Naive B cell (primary cell): ENCODE measurements around the gene OLFM1. TPM values are rescaled to one million over a fixed set of nuclear protein-coding genes. Genes with fewer than 3 reads are reported as not detected.

ENCODE experiments used
- ATAC-seq, 2 donors: fragments of 150-1000 bp; cut with Tn5 transposase; 2 replicates each; pipeline ENCODE4 v1.10.0; 2021; ENCODE audit warnings: low read depth in 2 of 2, mild to moderate bottlenecking in 2 of 2, moderate library complexity in 2 of 2
- DNase-seq: peaks from one replicate; pipeline ENCODE4 v3.0.0; 2022
- H3K27ac Mint-ChIP-seq, 6 donors: one replicate each; pipeline ENCODE4 v1.8.0; 2020 to 2022; ENCODE audit warnings: mild to moderate bottlenecking in 6 of 6, mixed read lengths in 6 of 6, moderate library complexity in 5 of 6, inconsistent platforms in 2 of 6
- H3K27me3 Mint-ChIP-seq, 3 donors: one replicate each; pipeline ENCODE4 v1.8.0; 2021 to 2022; ENCODE audit warnings: mixed read lengths in 3 of 3, mild to moderate bottlenecking in 1 of 3
- H3K36me3 Mint-ChIP-seq, 2 donors: one replicate each; pipeline ENCODE4 v1.8.0; 2020 to 2022; ENCODE audit warnings: mixed read lengths in 2 of 2, inconsistent platforms in 1 of 2, mild to moderate bottlenecking in 1 of 2
- H3K4me1 Mint-ChIP-seq, 3 donors: one replicate each; pipeline ENCODE4 v1.8.0; 2020 to 2022; ENCODE audit warnings: mixed read lengths in 3 of 3, inconsistent platforms in 1 of 3, mild to moderate bottlenecking in 1 of 3, moderate library complexity in 1 of 3
- H3K4me3 Mint-ChIP-seq, 8 donors: one replicate each; pipeline ENCODE4 v1.8.0; 2020 to 2022; ENCODE audit warnings: mild to moderate bottlenecking in 8 of 8, mixed read lengths in 8 of 8, moderate library complexity in 8 of 8, inconsistent platforms in 2 of 8
- H3K9me3 Mint-ChIP-seq, 7 donors: one replicate each; pipeline ENCODE4 v1.8.0; 2020 to 2022; ENCODE audit warnings: mixed read lengths in 7 of 7, mild to moderate bottlenecking in 5 of 7, inconsistent platforms in 2 of 7, moderate library complexity in 1 of 7
- polyA plus RNA-seq, 6 donors: library from polyadenylated mRNA; unstranded; fragments of 300-500 nt; fragmentation: Illumina TruSeq; gene quantifications; one replicate each; pipeline ENCODE4 v1.2.3, GENCODE V29; 2021; ENCODE audit warnings: low read depth in 6 of 6

OLFM1 gene
- polyA plus RNA-seq, 6 donors from 2014 or later: not detected

DNA sequence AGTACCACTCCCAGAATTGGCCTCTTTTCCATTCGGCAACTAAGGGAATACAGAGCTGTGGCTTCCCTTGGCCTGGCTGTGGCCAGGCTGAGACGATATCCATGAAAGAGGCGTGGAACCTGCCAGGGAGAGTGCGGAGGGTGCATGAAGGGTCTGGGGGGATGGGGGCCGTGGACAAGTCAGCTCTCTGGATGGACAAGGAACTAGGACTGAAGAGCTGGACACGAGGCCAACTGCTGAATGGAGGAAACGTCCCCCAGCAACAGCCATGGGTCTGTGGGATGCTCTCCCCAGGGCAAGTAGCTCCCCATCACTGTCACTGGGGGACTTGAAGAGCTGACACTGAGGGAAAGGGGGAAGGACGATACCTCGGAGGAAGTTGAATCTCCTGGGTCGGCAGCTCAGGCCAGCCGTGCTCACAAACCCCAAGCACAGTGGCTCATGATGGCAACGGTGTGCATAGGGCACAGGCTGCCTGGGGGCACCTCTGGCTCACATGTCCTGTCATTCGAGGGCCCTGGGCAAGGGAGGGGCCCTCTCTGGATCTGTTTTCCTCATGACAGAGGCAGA, 4.1 kb upstream of the OLFM1 start:
- peaks cover 43 to 54% (median 44%) of the 10 kb centered on the region in 3 donors for H3K27me3 Mint-ChIP-seq
- H3K4me3 Mint-ChIP-seq: no peak overlapping the region
- ATAC-seq: no peak
- DNase-seq: no peak
- H3K36me3 Mint-ChIP-seq: no peaks in the 10 kb centered on the region
- H3K9me3 Mint-ChIP-seq: peaks cover 0 to 4% (median 0%) of the 10 kb centered on the region in 7 donors
- no peak overlapping the region for H3K27ac Mint-ChIP-seq
- peaks cover 0 to 9% (median 7%) of the 10 kb centered on the region in 3 donors for H3K4me1 Mint-ChIP-seq

DNA sequence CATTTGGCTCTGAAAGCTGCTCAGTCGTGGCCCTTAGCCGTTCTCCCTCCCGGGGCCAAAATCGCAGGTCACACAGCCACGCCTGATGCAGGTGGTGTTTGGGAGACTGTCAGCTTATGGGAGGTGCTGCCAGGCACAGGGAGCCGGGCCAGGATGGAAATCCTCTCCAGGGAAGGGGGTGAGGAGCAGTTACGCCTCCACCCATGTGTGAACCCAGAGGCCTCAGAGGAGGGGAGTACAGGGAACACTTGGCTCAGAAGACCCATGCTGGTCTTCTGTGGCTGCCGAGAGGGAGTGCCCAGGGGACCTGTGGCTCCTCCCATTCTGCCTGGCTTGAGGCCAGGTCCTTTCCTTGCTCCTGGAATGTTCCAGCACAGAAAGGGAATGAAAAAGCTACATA, 3.6 kb upstream of the OLFM1 start:
- no peak for DNase-seq
- Mint-ChIP-seq H3K4me3 (no peak overlapping the region), H3K27me3 (peaks cover 38 to 51% (median 39%) of the 10 kb centered on the region in 3 donors), H3K4me1 (peaks cover 0 to 9% (median 7%) of the 10 kb centered on the region in 3 donors), H3K9me3 (peaks cover 0 to 4% (median 0%) of the 10 kb centered on the region in 7 donors), H3K27ac (no peak overlapping the region), H3K36me3 (no peaks in the 10 kb centered on the region)
- ATAC-seq: no peak

- Mint-ChIP-seq H3K9me3 (peaks cover 0 to 4% (median 0%) of the 10 kb centered on the region in 7 donors), H3K4me1 (peaks cover 0 to 9% (median 7%) of the 10 kb centered on the region in 3 donors), H3K27me3 (peaks cover 38 to 51% (median 39%) of the 10 kb centered on the region in 3 donors), H3K36me3 (no peaks in the 10 kb centered on the region), H3K4me3 (no peak overlapping the region), H3K27ac (peak overlapping the region in 1 of 6 donors; percentile 9)
- DNase-seq: no peak
- no peak for ATAC-seq
These were observed 3.2 kb upstream of the OLFM1 start for GRCh38 chr9:135084262-135084661.

GRCh38 chr9:135084881-135085760, 2.3 kb upstream of the OLFM1 start:
- ATAC-seq (no peak), DNase-seq (no peak)
- no peak overlapping the region for H3K27ac Mint-ChIP-seq
- no peak overlapping the region for H3K4me3 Mint-ChIP-seq
- no peaks in the 10 kb centered on the region for H3K36me3 Mint-ChIP-seq
- peaks cover 0 to 4% (median 0%) of the 10 kb centered on the region in 7 donors for H3K9me3 Mint-ChIP-seq
- H3K4me1 Mint-ChIP-seq: peaks cover 0 to 9% (median 7%) of the 10 kb centered on the region in 3 donors
- H3K27me3 Mint-ChIP-seq: peaks cover 44 to 53% (median 45%) of the 10 kb centered on the region in 3 donors

DNA sequence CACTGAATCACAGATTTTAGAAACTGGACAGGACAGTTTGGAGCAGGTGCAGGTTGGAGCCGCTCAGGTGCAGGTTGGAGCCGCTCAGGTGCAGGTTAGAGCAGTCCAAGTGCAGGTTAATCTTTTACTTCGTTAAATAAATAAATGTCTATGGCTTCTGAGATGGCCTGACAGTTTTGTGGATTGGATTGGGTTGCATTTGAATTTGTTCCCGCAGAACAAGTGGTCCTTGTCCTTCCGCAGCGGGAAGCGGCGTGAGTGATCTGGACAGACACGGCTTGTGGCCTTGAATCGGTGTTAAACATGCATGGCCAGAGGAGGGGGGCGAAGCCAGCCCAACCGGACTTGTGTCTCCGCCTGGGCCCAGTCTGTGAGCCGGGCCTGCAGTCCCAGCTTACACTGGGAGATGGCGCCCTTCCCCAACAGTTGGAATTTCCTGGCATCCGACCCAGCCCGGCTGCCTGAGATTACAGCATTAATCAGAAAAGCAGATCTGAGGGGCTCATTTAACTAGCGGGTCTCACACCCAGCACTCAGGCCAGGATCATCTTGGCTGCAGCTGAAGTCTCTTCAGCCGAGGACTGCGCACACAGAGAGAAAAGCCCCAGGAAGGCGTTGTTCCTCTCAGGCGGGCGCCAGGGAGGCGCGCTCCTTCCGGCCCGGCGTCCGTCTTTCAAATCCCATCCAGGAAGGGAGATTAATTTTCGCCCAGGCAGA, 1.5 kb upstream of the OLFM1 start:
- H3K27me3 Mint-ChIP-seq: peaks cover 45 to 59% (median 45%) of the 10 kb centered on the region in 3 donors
- ATAC-seq: no peak
- H3K4me3 Mint-ChIP-seq: peak overlapping the region in 7 of 8 donors; percentile 40 to 89 (median 50)
- no peak overlapping the region for H3K27ac Mint-ChIP-seq
- H3K36me3 Mint-ChIP-seq: no peaks in the 10 kb centered on the region
- no peak for DNase-seq
- peaks cover 0 to 4% (median 0%) of the 10 kb centered on the region in 7 donors for H3K9me3 Mint-ChIP-seq
- peaks cover 0 to 12% (median 7%) of the 10 kb centered on the region in 3 donors for H3K4me1 Mint-ChIP-seq

GRCh38 chr9:135086597-135087488, 625 bp upstream of the OLFM1 start:
- H3K36me3 Mint-ChIP-seq: peaks cover 0 to 8% of the 10 kb centered on the region in 2 donors
- peaks cover 0 to 7% (median 0%) of the 10 kb centered on the region in 7 donors for H3K9me3 Mint-ChIP-seq
- H3K27ac Mint-ChIP-seq: peak overlapping the region in 1 of 6 donors; percentile 11
- peaks cover 52 to 62% (median 54%) of the 10 kb centered on the region in 3 donors for H3K27me3 Mint-ChIP-seq
- no peak for ATAC-seq
- no peak for DNase-seq
- H3K4me1 Mint-ChIP-seq: peaks cover 0 to 13% (median 12%) of the 10 kb centered on the region in 3 donors
- peak overlapping the region in 3 of 8 donors; percentile 50 to 89 (median 55) for H3K4me3 Mint-ChIP-seq

- DNase-seq (no peak), ATAC-seq (no peak)
- H3K9me3 Mint-ChIP-seq: peaks cover 0 to 7% (median 0%) of the 10 kb centered on the region in 7 donors
- H3K27me3 Mint-ChIP-seq: peaks cover 48 to 68% (median 60%) of the 10 kb centered on the region in 3 donors
- H3K36me3 Mint-ChIP-seq: peaks cover 0 to 8% of the 10 kb centered on the region in 2 donors
- peaks cover 0 to 13% (median 12%) of the 10 kb centered on the region in 3 donors for H3K4me1 Mint-ChIP-seq
- H3K4me3 Mint-ChIP-seq: no peak overlapping the region
- no peak overlapping the region for H3K27ac Mint-ChIP-seq
These were observed 455 bp downstream of the OLFM1 start for GRCh38 chr9:135087899-135088347.

GRCh38 chr9:135088348-135088978, 995 bp downstream of the OLFM1 start:
- ATAC-seq: no peak
- H3K27ac Mint-ChIP-seq: no peak overlapping the region
- H3K9me3 Mint-ChIP-seq: peaks cover 0 to 7% (median 0%) of the 10 kb centered on the region in 7 donors
- peaks cover 0 to 13% (median 12%) of the 10 kb centered on the region in 3 donors for H3K4me1 Mint-ChIP-seq
- no peak for DNase-seq
- no peak overlapping the region for H3K4me3 Mint-ChIP-seq
- H3K36me3 Mint-ChIP-seq: peaks cover 0 to 8% of the 10 kb centered on the region in 2 donors
- H3K27me3 Mint-ChIP-seq: peaks cover 51 to 68% (median 60%) of the 10 kb centered on the region in 3 donors

GRCh38 chr9:135088979-135089847, 1.7 kb downstream of the OLFM1 start:
- no peak for DNase-seq
- peaks cover 0 to 8% of the 10 kb centered on the region in 2 donors for H3K36me3 Mint-ChIP-seq
- no peak for ATAC-seq
- peaks cover 0 to 13% (median 12%) of the 10 kb centered on the region in 3 donors for H3K4me1 Mint-ChIP-seq
- H3K27ac Mint-ChIP-seq: peak overlapping the region in 1 of 6 donors; percentile 64
- H3K4me3 Mint-ChIP-seq: peak overlapping the region in 2 of 8 donors; percentile 20 to 62
- H3K9me3 Mint-ChIP-seq: peaks cover 0 to 7% (median 0%) of the 10 kb centered on the region in 7 donors
- H3K27me3 Mint-ChIP-seq: peaks cover 52 to 69% (median 62%) of the 10 kb centered on the region in 3 donors

GRCh38 chr9:135090081-135090480, 2.6 kb downstream of the OLFM1 start:
- Mint-ChIP-seq H3K36me3 (peaks cover 0 to 8% of the 10 kb centered on the region in 2 donors), H3K27me3 (peaks cover 56 to 66% (median 65%) of the 10 kb centered on the region in 3 donors)
- no peak for DNase-seq

DNA sequence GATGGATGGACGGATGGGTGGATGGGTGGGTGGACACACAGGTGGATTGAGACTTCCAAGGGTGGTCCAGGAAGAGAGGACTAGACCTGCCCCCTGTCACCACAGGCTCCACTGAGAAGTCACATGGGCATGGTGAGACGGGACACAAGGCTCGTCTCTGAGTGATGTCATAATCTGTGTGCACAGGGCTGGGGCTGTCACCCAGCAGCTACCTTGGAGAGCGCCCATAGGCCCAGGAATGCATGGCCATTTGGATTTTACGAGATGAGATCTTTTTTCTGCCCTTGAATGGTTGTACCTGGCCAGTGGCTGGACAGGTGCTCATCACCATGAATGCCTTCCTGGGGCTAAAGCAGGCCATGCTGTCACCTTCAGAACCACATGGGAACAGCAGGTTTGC, 3.1 kb downstream of the OLFM1 start:
- ATAC-seq (no peak), DNase-seq (no peak)
- H3K36me3 Mint-ChIP-seq: peaks cover 0 to 11% of the 10 kb centered on the region in 2 donors
- H3K4me1 Mint-ChIP-seq: peaks cover 0 to 13% (median 12%) of the 10 kb centered on the region in 3 donors
- H3K27me3 Mint-ChIP-seq: peaks cover 55 to 66% (median 65%) of the 10 kb centered on the region in 3 donors
- peaks cover 0 to 7% (median 0%) of the 10 kb centered on the region in 7 donors for H3K9me3 Mint-ChIP-seq
- H3K27ac Mint-ChIP-seq: no peak overlapping the region
- no peak overlapping the region for H3K4me3 Mint-ChIP-seq

More at GRCh38 chr9:135090081-135090480, 2.6 kb downstream of the OLFM1 start:
- no peak for ATAC-seq
- H3K4me3 Mint-ChIP-seq: peak overlapping the region in 1 of 8 donors; percentile 44
- H3K9me3 Mint-ChIP-seq: peaks cover 0 to 7% (median 0%) of the 10 kb centered on the region in 7 donors
- peaks cover 0 to 13% (median 12%) of the 10 kb centered on the region in 3 donors for H3K4me1 Mint-ChIP-seq
- H3K27ac Mint-ChIP-seq: no peak overlapping the region
